HepG2 (cell line): ENCODE results near the gene CCSER1.

Source experiments
- AKAP8 ChIP-seq: sonication (generic); formaldehyde crosslinking; IDR thresholded peaks from 2 replicates; pipeline ENCODE4 v1.5.1; 2020; ENCODE audit warnings: mild to moderate bottlenecking, missing genetic modification reagents
- JDP2 ChIP-seq: sonication (generic); formaldehyde crosslinking; IDR thresholded peaks from 2 replicates; pipeline ENCODE4 v1.8.1; 2022; ENCODE audit warnings: missing genetic modification reagents, borderline replicate concordance
- TP53 ChIP-seq: sonication (generic); formaldehyde crosslinking; conservative IDR thresholded peaks from 2 replicates; pipeline ENCODE4 v1.4.0; 2020; ENCODE audit warnings: missing genetic modification reagents
- TF ChIP-seq, protein P1 (sequence below): IDR thresholded peaks from 2 replicates; pipeline ENCODE4 v1.6.1; 2016; ENCODE audit warnings: control low read depth
- TF ChIP-seq, protein P2 (sequence below): sonication (generic); formaldehyde crosslinking; IDR thresholded peaks from 2 replicates; pipeline ENCODE4 v1.4.0; 2020; ENCODE audit warnings: mild to moderate bottlenecking, missing genetic modification reagents
- TF ChIP-seq, protein P3 (sequence below): sonication (generic); formaldehyde crosslinking; conservative IDR thresholded peaks from 2 replicates; pipeline ENCODE4 v1.8.1; 2023; ENCODE audit warnings: missing genetic modification reagents
- TF ChIP-seq, protein P4 (sequence below): sonication (generic); formaldehyde crosslinking; IDR thresholded peaks from 2 replicates; pipeline ENCODE4 v1.5.0; 2020; ENCODE audit warnings: mild to moderate bottlenecking, missing genetic modification reagents, moderate library complexity

DNA sequence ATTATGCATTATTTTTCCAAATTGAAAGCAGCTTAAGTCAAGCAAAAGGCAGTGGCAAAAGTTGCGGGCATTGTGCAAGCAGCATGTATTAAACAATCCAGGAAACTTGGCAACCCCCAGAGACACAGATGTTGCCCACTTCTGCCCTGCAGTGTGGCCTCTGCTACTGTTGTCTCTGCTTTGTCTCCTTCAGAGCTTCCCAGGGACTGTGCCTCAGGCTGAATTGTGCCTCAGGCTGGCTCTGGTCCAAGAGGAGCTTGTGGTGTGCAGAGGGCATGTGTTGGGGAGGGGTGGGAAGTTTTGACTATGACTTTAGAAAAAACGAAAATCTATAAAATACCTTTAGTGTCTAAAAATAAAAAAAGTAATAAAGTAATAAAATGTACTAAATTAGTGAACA is 201.4 kb downstream of the CCSER1 start:
- TF ChIP-seq, protein P1, sequence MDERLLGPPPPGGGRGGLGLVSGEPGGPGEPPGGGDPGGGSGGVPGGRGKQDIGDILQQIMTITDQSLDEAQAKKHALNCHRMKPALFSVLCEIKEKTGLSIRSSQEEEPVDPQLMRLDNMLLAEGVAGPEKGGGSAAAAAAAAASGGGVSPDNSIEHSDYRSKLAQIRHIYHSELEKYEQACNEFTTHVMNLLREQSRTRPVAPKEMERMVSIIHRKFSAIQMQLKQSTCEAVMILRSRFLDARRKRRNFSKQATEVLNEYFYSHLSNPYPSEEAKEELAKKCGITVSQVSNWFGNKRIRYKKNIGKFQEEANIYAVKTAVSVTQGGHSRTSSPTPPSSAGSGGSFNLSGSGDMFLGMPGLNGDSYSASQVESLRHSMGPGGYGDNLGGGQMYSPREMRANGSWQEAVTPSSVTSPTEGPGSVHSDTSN (CRISPR knock-in tag), result no peak
- TF ChIP-seq, protein P2, sequence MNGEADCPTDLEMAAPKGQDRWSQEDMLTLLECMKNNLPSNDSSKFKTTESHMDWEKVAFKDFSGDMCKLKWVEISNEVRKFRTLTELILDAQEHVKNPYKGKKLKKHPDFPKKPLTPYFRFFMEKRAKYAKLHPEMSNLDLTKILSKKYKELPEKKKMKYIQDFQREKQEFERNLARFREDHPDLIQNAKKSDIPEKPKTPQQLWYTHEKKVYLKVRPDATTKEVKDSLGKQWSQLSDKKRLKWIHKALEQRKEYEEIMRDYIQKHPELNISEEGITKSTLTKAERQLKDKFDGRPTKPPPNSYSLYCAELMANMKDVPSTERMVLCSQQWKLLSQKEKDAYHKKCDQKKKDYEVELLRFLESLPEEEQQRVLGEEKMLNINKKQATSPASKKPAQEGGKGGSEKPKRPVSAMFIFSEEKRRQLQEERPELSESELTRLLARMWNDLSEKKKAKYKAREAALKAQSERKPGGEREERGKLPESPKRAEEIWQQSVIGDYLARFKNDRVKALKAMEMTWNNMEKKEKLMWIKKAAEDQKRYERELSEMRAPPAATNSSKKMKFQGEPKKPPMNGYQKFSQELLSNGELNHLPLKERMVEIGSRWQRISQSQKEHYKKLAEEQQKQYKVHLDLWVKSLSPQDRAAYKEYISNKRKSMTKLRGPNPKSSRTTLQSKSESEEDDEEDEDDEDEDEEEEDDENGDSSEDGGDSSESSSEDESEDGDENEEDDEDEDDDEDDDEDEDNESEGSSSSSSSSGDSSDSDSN (CRISPR knock-in tag), result no peak
- TF ChIP-seq TP53 (CRISPR knock-in tag) (no peak), JDP2 (CRISPR knock-in tag) (no peak), AKAP8 (no peak)
- TF ChIP-seq, protein P3, sequence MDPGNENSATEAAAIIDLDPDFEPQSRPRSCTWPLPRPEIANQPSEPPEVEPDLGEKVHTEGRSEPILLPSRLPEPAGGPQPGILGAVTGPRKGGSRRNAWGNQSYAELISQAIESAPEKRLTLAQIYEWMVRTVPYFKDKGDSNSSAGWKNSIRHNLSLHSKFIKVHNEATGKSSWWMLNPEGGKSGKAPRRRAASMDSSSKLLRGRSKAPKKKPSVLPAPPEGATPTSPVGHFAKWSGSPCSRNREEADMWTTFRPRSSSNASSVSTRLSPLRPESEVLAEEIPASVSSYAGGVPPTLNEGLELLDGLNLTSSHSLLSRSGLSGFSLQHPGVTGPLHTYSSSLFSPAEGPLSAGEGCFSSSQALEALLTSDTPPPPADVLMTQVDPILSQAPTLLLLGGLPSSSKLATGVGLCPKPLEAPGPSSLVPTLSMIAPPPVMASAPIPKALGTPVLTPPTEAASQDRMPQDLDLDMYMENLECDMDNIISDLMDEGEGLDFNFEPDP, result no peak
- TF ChIP-seq, protein P4, sequence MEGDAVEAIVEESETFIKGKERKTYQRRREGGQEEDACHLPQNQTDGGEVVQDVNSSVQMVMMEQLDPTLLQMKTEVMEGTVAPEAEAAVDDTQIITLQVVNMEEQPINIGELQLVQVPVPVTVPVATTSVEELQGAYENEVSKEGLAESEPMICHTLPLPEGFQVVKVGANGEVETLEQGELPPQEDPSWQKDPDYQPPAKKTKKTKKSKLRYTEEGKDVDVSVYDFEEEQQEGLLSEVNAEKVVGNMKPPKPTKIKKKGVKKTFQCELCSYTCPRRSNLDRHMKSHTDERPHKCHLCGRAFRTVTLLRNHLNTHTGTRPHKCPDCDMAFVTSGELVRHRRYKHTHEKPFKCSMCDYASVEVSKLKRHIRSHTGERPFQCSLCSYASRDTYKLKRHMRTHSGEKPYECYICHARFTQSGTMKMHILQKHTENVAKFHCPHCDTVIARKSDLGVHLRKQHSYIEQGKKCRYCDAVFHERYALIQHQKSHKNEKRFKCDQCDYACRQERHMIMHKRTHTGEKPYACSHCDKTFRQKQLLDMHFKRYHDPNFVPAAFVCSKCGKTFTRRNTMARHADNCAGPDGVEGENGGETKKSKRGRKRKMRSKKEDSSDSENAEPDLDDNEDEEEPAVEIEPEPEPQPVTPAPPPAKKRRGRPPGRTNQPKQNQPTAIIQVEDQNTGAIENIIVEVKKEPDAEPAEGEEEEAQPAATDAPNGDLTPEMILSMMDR, result no peak
